Adrenal gland (tissue), 12 donors: ENCODE measurements around the gene KRTAP5-5. TPM values are rescaled to one million over a fixed set of nuclear protein-coding genes. Genes with fewer than 3 reads are reported as not detected.

Experiments used
- DNase-seq, 7 donors: peaks; one replicate each; pipeline ENCODE4 v3.0.0-alpha.2; 2019 to 2020
- H3K27ac ChIP-seq, 5 donors: fragments of 200-600 bp; sonication (generic) in 4 of 5; 1 replicate in 3 of 5; 2 replicates in 2 of 5; pipeline versions ENCODE4 v1.5.1 to v1.8.0; 2016 to 2020; ENCODE audit warnings: mild to moderate bottlenecking in 1 of 5
- H3K27me3 ChIP-seq: fragments of 200-600 bp; 2 replicates; pipeline ENCODE4 v1.8.0; 2021
- H3K36me3 ChIP-seq, 2 donors: fragments of 200-600 bp; replicated peaks in 1 of 2; 1 replicate in 1 of 2; 2 replicates in 1 of 2; pipeline versions ENCODE4 v1.5.1 to v1.8.0; 2018 to 2022
- H3K4me1 ChIP-seq, 2 donors: fragments of 200-600 bp; replicated peaks in 1 of 2; 1 replicate in 1 of 2; 2 replicates in 1 of 2; pipeline versions ENCODE4 v1.5.1 to v1.8.0; 2018 to 2021
- H3K4me3 ChIP-seq, 4 donors: fragments of 200-600 bp; sonication (generic) in 3 of 4; one replicate each; pipeline ENCODE4 v1.5.1; 2016 to 2018
- H3K9me3 ChIP-seq, 3 donors: fragments of 200-600 bp; sonication (generic) in 1 of 3; replicated peaks in 1 of 3; 1 replicate in 2 of 3; 2 replicates in 1 of 3; pipeline versions ENCODE4 v1.5.1 to v1.8.0; 2016 to 2021
- CTCF ChIP-seq, 6 experiments: fragments of 450-650 bp in 4 of 6; fragments of 200-600 bp in 2 of 6; sonication (generic) in 1 of 6; IDR thresholded peaks; 1 replicate in 5 of 6; 2 replicates in 1 of 6; pipeline versions ENCODE4 v1.5.1 to v1.8.0; 2016 to 2021; ENCODE audit warnings: antibody characterized with exemption in 6 of 6, mild to moderate bottlenecking in 2 of 6, moderate library complexity in 1 of 6
- POLR2A ChIP-seq, 2 donors: fragments of 450-650 bp; IDR thresholded peaks; one replicate each; pipeline ENCODE4 v1.6.1; 2017; ENCODE audit warnings: antibody characterized with exemption in 2 of 2, mild to moderate bottlenecking in 2 of 2, moderate library complexity in 1 of 2
- WGBS, 4 donors: extraction: QIAGEN DNeasy Blood & Tissue Kit in 2 of 4; methylation state at CpG; one replicate each; pipeline versions ENCODE4 v1.1.5 to v1.1.7; 2013 to 2017; 5-methylcytosine and 5-hydroxymethylcytosine counted together
- intact Hi-C, 2 donors: fragments of 100-400 bp; cut with DNase I; formaldehyde crosslinking; loops; one replicate each; pipeline versions ENCODE4 v1.14.1 to v1.15.0; 2022 to 2023
- polyA plus RNA-seq, 3 donors: library from polyadenylated mRNA; stranded (reverse); fragments of 200-250 nt in 2 of 3; fragments of 350-450 nt in 1 of 3; fragmentation: Illumina TruSeq in 1 of 3; extraction: RNeasy Lipid Tissue Mini Kit (QIAGEN cat#74804) in 1 of 3; gene quantifications; one replicate each; pipeline ENCODE4 v1.2.3, GENCODE V29; 2013 to 2014
- total RNA-seq, 9 donors: library from RNA; depleted of rRNA in 4 of 9; stranded (reverse); fragments of >200 nt in 4 of 9; fragments of 120-200 nt in 1 of 9; fragmentation: NEBNext Ultra II Directional in 1 of 9; extraction: Animal tissue kit (Norgen Biotek cat#: 25700) in 1 of 9; gene quantifications; one replicate each; pipeline versions ENCODE4 v1.1.0 to v1.2.4, GENCODE V29; 2013 to 2023
- donor health status: healthy with polysubstance abuse.
- donor health status: Bipolar disorder and iron deficiency.
- donor health status: DM: yes; HTN: yes; CAD: no.
- donor health status: DM: no; HTN: no; CAD: no.
- donor health status: DM: no; HTN: no; CAD: no.
- donor health status: DM: yes; HTN: yes; CAD: no.

The KRTAP5-5 gene
- total and polyA plus RNA-seq, 12 donors, result not detected

- peak in 2 of 7 donors; percentile 16 to 56 for DNase-seq
- Histone ChIP-seq H3K4me3 (no peak overlapping the region), H3K4me1 (peaks cover 0 to 8% of the 10 kb centered on the region in 2 donors), H3K27ac (peak overlapping the region in 2 of 5 donors; percentile 32 to 36), H3K27me3 (peaks cover 14% of the 10 kb centered on the region), H3K36me3 (no peaks in the 10 kb centered on the region), H3K9me3 (no peaks in the 10 kb centered on the region)
- TF ChIP-seq POLR2A (IDR thresholded peaks at IDR 0.05) (no peak), CTCF (IDR thresholded peaks at IDR 0.05) (no peak)
- intact Hi-C loops, result no loop called here
- WGBS, 4 donors, result 53 to 70% (median 60%) methylated on average over 16 to 21 of the region's 21 CpGs
Measured at GRCh38 chr11:1674173-1675131, 44.9 kb downstream of the KRTAP5-5 start.

- WGBS, 4 donors, result 73 to 78% (median 77%) methylated on average over 11 of the region's 11 CpGs
- Histone ChIP-seq H3K27ac (no peak overlapping the region), H3K9me3 (no peaks in the 10 kb centered on the region), H3K36me3 (no peaks in the 10 kb centered on the region), H3K27me3 (peaks cover 17% of the 10 kb centered on the region), H3K4me3 (no peak overlapping the region), H3K4me1 (peaks cover 0 to 8% of the 10 kb centered on the region in 2 donors)
- TF ChIP-seq POLR2A (IDR thresholded peaks at IDR 0.05), result no peak
- no peak for TF ChIP-seq CTCF (IDR thresholded peaks at IDR 0.05)
- intact Hi-C loops, result no loop called here
- no peak for DNase-seq
Measured at GRCh38 chr11:1675536-1676228, 46.1 kb downstream of the KRTAP5-5 start.

- Histone ChIP-seq H3K36me3 (no peaks in the 10 kb centered on the region), H3K27me3 (peaks cover 17% of the 10 kb centered on the region), H3K9me3 (no peaks in the 10 kb centered on the region), H3K4me1 (peaks cover 0 to 8% of the 10 kb centered on the region in 2 donors), H3K27ac (no peak overlapping the region), H3K4me3 (no peak overlapping the region)
- TF ChIP-seq POLR2A (IDR thresholded peaks at IDR 0.05), result no peak
- no peak for TF ChIP-seq CTCF (IDR thresholded peaks at IDR 0.05)
- WGBS, 4 donors, result 85 to 90% (median 88%) methylated on average over 7 of the region's 7 CpGs
- intact Hi-C loops, result no loop called here
- no peak for DNase-seq
Measured at GRCh38 chr11:1676229-1676740, 46.7 kb downstream of the KRTAP5-5 start.

- Histone ChIP-seq H3K27ac (no peak overlapping the region), H3K27me3 (peaks cover 17% of the 10 kb centered on the region), H3K4me3 (no peak overlapping the region), H3K4me1 (no peaks in the 10 kb centered on the region), H3K9me3 (no peaks in the 10 kb centered on the region), H3K36me3 (no peaks in the 10 kb centered on the region)
- WGBS, 4 donors, result 83 to 88% (median 86%) methylated on average over 10 of the region's 10 CpGs
- intact Hi-C loops, result no loop called here
- TF ChIP-seq CTCF (IDR thresholded peaks at IDR 0.05) (no peak), POLR2A (IDR thresholded peaks at IDR 0.05) (no peak)
- peak in 1 of 7 donors; percentile 40 for DNase-seq
Measured at GRCh38 chr11:1679881-1680280, 50.3 kb downstream of the KRTAP5-5 start.
